Activated CD4-positive, alpha-beta T cell treated with anti-CD3 and anti-CD28 coated beads, Interleukin-10, Interleukin-2, amounts not matched to agents 100 ng/mL and 50 ng/mL, durations not matched to agents 16 hours and 8 hours (primary cell): ENCODE data around the gene DIPK1B.
"Not testable (repeated sequence)": the region's sequence is repeated elsewhere in the genome, so short reads cannot be mapped to it uniquely, and the experiment has no call there.

Source experiments
- DNase-seq: peaks from one replicate; pipeline ENCODE4 v3.0.0-alpha.2; 2020

Gene DIPK1B

DNA sequence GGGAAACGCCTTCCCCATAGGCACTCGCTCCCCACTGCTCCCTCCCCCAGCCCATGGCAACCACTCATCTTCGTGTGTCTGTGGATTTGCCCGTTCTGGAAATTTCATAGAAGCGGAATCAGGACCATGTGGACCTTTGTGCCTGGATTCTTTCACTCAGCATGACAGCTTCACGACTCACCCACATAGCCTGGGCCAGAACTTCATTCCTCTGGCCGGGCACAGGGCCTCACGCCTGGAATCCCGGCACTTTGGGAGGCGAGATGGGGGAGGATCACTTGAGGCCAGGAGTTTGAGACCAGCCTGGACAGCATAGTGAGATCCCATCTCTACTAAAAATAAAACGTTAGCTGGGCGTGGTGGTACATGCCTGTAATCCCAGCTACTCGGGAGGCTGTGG is 12.1 kb upstream of the DIPK1B start:
- no peak for DNase-seq

DNA sequence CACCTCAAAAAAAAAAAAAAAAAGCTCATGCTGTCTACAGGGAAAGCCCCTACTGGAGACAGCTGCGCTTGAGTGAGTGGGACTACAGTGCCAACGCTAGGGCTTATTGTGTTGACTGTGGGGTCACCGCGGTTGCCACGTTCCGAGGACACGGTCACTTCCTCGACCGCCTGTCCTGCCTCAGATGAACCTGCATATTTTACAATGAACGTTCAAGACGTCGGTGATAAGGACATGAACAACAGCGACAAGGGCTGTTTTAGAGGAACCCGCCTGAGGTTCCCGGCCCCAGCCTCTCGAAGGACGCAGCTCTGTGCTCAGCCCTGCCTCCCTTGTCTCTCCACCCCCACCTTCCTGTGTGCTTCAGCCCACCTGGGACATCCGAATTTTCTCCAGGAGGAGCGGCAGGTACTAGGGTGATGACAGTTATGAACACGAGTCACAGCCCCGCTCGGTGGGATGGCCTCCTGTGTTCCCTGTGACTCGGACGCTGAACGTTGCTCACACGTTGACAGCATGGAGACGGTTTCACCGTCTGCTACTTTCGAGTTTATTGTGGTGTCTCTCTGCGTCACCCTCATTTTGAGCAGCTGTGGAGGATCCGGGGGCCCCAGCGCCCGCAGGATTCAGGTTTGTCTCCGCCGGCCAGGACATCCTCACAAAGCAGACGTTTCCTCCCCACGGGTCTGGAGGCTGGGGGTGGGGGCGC is 11.3 kb upstream of the DIPK1B start:
- peak; percentile 85 for DNase-seq

DNA sequence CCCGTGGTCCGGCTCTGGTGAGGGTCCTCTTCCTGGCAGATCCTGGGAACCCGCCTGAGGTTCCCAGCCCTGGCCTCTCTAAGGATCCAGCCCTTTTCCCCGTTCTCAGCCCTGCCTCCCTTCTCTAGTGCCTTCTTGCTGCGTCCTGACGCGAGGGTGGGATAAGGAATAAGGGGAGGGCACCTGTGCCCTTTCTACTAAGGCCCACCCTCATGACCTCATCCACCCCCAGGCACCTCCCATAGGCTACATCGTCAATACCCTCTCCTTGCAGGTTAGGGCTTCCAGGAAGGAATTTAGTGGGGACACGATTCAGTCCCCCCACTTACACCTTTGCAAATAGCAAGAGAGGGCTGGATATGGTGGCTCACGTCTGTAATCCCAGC is 10.7 kb upstream of the DIPK1B start:
- DNase-seq = no peak

DNA sequence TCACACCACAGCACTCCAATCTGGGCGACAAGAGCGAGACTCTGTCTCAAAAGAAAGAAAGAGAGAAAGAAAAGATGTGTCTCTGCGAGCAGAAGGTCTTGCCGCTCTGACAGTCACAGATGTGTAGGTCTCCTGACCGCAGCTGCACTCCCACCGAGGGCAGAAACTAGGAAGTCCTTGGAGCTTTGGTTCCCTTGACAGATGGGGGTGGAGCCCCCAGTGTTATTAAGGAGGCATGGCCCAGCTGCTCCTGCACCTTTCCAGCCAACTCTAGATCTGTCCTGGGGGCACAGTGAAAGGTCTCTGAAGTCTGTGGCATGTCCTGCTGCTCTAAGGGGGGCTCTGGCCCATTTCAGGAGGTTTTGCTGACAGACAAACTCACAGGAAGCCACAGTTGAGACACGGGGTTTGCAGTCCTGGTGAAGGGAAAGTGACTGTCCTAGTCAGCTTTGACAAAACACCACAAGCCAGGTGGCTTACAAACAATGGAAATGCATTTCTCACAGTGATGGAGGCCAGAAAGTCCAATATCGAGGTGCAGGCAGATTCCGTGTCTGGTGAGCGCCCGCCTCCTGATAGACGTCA is 9.0 kb upstream of the DIPK1B start:
- no peak for DNase-seq

DNA sequence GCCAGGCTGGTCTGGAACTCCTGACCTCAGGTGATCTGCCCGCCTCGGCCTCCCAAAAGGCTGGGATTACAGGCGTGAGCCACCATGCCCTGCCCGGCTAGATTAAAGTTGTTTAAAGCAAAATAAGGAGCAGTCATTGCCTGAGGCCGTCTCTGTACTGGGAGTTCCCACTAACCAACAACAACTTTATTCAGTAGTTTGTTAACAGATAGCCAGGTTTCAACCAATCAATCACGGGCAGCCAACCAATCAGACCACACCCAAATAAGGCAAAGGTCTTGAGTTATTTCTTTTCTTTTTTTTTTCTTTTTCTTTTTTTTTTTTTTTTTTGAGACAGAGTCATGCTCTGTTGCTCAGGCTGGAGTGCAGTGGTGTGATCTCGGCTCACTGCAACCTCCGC is 7.6 kb upstream of the DIPK1B start:
- DNase-seq = not testable (repeated sequence)

DNA sequence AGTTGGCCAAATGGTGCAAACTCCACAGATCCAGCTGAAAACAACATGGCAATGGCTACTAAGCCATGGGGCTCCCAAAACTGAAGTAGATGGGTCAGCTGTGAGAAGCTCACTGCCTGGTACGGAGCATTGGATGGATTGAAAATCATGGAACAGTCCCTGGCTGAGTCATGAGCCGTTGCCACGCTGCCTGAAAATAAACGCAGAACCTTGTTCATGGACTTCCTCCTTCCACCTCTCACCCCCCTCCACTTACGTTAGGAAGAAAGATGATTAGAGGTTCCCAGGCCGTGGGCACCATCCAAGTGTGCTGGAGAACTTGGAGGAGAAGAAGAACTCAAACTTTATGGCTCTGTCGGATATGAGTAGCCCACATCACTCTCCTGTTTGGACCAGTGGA is 6.8 kb upstream of the DIPK1B start:
- no peak for DNase-seq

DNA sequence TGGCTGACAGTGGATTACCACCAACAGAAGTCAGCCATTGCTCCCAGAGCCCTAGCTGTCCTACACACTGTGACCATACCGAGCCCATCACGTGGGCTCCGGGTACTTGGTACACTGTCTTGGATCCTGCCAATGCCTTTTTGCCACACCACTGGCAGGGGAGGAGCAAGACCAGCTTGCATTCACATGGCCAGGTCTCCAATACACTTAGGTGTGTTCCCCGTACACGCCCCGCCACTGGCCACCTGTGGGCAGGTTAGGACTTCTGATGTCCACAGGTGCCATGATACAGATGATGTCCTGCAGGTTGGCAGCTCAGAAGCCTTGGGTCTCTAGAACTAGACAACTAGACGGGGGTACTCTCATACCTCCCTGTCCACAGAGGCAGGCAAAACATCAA is 5.4 kb upstream of the DIPK1B start:
- no peak for DNase-seq

DNA sequence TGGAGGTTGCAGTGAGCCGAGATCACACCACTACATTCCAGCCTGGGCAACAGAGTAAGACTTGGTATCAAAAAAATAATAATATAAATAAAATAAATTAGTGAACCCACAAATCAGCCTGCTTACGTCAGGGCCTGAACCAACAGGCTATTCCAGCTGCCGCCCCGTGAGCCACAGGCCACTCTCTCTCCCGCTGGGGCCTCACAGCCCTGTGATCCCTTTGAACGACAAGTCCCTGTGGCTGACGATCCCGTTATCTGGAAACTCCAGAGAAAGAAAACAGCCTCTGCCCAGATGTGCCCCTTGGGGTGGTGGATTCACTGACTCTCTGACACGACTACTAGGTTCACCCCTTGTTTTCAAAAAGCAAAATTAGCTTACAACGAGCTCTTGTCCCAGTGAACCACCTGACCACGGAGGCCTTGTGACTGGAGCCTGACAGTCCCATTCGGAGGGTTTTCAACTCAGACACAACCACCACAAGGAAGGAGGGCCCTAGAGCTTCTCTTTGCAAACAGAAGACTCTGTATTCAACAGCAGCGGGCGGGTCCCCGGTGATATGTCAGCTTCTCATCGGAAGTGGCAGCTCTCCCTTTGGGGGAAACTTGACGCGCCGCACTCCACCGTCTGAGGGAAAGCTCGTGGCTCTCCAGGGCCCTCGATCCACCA is 4.4 kb upstream of the DIPK1B start:
- no peak for DNase-seq

DNA sequence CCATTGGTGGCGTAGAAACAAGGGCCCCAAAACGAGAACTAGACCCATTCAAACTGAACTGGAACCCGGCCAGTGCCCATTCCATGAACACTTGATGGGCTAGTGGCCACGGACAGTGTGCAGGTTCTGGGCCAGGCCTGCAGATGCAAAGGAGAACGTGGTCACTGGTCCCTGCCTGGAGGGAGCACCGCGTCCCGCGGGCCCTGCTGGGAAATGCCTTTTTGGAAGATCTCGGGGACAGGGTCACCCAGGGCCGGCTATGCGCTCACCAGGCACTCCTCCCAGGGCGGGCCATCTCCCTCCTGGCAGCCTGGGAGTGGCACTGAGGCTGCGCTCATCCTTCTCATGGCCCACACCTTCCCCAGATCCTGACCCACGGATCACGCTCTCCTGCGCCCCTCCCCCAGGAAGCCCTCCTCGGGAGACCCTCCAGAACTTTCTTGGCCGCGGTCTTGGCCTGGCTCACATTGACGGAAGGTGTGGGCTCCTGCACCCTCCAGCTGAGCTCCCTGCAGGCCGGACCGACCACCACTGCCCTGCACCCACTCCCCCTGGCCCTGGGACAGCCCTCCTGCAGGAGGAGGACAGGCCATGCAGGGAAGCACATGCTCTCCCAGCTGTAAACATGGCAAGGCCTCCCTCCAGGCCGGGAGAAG is 2.8 kb upstream of the DIPK1B start:
- DNase-seq = no peak

DNA sequence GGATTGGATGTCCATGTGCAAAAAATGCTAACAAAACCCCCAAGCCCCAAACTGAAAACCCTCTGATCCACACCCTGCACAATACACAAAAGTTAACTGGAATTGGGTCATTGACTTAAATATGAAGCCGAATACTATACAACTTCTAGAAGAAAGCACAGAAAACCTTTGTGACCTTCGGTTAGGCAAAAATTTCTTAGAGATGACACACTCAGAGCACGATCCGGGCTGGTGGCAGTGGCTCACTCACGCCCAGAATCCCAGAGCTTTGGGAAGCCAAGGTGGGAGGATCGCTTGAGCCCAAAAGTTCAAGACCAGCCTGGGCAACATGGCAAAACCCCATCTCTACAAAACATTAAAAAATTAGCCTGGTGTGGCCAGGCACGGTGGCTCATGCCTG is 1.8 kb upstream of the DIPK1B start:
- DNase-seq = no peak

DNA sequence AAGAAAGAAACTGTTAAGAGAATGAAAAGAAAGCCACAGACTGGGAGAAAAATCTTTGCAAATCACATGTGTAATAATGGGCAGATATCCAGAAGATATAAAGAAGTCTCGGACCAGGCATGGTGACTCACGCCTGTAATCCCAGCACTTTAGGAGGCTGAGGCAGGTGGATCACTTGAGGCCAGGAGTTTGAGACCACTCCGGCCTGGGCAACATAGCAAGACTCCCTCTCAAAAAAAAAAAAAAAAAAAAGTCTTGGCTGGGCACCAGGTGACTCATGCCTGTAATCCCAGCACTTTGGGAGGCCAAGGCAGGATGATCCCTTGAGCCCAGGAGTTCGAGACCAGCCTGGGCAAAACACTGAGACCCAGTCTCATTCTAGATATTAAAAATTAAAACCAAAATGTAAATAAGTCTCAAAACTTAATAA is 1.1 kb upstream of the DIPK1B start:
- DNase-seq = not testable (repeated sequence)

DNA sequence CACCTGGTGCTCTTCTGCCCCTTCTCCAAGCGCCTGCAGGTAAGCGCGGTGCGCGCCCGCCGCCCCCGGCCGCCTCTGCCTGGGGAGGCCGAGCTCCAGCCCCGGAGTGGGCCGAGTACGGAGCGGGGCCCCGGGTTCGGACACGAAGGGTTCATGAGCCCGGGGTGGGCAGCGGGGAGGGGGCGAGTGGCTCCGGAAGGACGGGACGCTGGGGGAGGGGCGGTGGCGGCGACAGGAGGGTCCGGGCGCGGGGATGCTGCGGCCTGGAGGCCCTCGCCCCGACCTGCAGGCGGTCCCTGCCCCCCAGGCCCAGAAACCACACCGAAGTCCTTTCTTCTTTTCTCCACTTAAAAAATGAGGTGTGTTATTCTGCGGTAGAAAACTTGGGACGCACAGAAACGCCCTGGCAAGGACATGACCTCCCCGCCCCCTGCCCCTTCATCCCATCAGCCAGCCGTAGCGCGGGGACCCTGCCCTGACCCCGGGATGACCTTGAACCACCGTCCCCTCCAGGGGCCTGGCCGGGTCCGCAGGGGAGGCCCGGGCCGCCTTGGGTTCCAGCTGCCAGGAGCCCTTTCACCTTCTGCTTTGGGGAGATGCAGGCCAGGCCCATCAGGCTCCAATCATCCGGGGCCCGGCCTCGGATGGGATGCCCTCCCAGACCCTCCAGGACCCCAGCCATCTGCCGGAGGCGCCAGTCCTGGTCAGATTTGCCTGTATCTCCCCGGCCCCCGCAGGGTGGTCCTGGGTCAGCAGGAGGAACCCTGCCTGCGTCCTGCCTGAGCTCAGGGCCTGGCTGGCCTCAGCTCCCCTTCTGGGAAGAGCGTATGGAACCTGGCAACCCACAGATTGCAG is 545 bp downstream of the DIPK1B start:
- DNase-seq = no peak

DNA sequence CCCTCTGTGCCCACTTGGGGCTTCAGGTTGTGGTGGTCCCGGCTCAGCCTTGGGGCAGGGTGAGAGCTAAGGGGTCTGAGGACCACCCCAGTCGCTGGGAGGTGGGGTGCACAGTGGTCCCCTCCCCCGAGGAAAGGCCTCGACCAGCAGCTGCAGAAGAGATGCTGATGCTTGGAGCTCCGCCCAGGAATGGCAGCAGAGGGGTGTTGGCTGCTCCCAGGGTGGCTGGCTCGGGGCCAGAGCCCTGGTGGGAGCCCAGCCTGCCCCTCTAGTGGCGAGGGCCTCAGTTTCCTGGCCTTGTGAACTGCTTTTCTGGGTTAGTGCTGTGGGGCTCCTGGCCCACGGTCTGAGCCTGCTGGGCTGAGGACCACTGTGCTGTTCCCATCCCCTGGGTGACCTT is 1.2 kb downstream of the DIPK1B start:
- DNase-seq = no peak

DNA sequence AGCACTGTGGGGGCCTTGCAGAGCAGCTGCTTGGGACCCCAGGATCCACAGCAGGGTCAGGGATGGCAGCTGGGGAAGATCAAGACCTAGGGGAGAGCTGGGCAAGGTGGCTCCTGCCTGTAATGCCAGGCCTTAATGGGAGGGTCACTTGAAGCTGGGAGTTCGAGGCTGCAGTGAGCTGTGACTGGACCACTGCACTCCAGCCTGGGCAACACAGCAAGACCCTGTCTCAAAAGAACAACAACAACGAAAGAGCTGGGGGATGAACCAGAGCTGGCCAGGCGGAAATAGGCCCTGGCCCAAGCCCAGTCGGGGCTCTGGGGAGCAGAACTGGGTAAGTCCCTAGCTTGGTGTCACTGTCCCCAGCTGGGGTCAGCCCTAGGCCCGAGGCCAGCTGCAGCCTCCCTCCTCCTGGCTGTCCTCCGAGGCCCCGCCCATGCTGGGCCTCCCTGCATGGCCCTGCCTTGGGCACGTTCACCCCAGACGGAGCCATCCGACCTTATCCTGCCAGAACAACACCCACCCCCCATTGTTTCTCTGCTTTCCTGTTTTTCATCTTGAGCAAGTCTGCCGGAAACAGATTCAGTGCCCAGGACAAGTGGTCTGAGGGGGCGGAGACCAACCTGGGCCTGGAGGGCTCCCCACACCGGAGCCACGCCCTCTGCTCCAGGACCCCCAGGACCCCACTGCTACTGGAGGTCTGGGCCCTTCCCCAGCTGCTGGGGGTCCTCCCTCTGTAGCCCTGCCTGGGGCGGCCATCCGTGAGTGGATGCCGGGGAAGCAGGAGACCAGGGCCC is 1.9 kb downstream of the DIPK1B start:
- no peak for DNase-seq

DNA sequence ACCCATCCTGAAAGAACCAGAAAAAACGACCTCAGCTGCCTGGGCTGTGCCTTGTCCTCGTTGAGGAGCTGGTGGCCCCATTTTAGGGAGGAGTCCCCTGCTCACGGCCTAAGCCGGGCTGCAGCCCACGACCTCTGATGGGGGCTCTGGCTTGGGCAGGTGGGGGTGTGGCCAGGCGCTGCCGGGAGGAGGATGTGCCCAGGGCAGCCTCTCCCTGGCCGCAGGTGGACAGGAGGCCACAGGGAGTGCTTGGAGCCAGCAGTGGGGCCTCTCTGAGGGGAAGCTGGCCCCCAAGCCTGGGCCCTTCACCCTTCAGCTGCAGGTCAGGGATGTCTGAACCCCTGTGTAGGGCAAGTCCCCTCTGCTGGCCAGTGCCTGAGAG is 2.5 kb downstream of the DIPK1B start:
- DNase-seq = no peak

DNA sequence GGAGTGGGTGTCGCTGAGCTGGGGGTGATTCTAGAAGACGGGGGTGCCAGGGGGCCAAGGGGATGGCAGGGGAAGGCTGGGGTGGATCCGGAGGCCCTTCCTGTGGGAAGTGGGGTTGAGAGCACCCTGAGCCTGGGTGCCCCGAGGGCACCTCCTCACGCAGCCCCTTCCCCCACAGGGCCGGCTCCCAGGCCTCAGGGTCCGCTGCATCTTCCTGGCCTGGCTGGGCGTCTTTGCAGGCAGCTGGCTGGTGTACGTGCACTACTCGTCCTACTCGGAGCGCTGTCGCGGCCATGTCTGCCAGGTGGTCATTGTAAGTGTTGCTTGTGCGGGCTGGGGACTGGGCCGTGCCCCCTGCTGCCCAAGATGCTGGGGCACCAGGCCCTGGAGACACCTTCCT is 5.0 kb downstream of the DIPK1B start:
- DNase-seq = no peak

DNA sequence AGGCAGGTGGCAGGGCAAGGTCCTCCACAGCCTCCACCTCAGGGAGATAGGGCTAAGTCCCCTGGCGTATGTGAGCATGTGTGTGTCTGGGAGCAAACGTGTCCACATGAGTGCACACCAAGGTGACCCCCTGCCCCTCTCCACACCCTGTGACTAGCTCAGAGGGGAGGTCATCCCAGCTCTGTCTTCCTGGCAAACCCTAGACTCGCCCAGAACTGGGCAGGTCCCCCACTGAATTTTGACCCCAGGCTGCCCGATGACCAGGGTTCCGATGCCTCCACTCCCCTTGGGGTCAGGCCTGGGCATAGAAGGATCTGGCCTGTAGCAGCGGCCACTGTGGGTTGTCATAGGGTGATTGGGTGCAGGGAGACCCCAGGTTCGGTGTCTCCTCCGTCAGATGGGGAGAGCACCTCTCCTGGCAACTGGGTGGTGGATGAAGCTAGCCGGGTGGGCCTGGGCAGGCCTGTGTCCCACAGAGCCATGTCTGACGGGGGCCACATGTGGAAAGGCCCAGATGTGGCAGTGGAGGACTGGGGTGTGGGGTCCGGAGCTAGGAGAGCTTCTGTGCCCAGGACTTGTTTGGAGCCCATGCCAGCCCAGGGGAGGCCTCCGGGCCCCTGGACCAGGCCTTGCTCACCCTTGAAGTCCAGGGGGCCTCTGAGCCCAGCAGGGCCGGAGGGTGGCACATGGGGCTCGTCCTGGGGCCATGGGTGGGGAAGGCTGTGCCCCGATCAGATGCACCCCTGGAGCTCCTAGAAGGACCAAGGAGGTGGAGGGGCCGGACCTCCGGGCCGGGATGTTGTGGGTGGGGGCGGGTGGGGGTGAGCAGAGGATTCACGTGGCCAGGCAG is 6.2 kb downstream of the DIPK1B start:
- no peak for DNase-seq

DNA sequence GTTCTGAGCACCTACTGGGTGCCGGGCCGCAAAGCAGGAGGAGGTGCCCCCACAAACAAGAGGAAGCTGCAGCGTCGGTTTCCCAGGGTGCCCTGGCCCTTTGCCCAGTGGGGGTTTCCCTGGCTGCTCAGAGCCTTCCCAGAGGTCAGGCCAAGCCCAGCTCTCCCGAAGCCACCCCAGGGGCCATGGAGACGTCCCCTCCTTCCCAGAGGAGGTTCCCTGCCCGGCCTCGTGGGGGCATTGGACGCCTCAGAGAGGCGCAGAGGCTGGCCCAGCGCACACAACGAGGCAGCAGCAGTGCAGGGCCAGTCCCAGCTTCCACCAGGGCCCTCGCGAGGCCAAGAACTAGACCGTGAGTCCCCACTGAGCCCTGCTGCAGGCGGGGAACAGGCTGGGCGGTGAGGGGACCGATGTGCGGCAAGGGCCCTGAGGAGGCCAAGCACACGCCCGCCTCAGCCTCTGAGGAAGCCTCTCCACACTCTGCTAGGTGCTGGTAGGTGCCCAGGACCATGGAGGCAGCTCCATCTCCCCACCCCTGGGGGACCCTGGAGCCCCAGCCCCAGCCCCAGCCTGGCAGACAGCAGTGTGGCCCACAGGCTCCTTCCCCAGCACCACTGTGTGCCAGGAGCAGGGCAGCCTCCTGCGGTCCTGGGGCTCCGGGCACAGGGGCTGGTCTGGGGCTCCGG is 7.0 kb downstream of the DIPK1B start:
- no peak for DNase-seq

DNA sequence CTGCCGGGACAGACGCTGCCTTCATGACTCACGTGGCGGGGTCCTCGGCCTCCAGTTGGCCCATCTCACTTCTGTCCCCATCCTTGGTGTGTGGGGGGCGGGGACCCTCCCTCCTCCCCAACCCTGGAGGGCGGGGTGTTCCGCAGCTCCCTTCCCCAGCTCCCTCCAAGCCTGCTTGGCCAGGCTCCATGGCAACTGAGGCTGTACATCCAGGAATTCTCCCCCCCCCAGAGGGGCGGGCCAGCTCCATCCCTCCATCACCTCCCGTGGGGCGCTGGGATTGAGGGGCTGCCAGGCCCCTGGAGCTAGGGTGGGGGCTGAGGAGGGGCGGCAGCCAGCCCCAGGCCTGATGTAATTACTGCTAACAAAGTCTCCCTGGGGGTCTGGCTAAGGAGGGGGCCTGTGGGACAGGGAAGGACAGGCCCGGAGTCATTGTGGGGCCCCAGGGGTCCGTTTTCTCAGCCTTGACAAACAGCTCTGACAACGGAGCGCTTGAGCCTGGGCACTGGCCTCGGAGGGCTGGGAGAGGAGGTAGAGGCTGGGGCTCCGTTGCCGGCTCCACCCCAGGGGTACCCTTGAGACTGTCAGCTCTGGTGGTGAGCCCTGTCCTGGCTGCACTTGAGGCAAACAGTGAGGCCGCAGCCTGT is 8.0 kb downstream of the DIPK1B start:
- no peak for DNase-seq

DNA sequence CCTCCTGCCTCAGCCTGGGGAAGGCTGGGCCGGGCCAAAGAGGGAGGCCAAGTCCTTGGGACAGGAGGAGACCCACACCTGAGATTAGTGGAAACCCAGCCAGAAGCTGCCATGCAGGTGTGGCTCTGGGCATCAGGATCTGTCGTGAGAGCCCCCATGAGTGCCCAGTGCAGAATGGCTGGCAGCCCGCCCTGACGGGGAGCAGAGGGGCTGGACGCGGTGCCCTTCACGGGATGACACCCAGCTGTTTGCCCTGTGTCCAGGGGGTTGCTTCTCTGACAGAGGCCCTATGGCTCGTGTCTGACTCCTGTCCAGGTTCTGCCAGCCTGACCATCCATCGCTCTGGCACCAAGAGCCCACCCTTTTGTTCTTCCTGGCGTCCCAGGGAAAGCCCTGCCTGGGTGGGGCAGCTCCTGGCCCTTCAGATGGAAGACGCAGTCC is 8.5 kb downstream of the DIPK1B start:
- no peak for DNase-seq
